ENCODE results near the gene GMDS. TPM values are rescaled to one million over a fixed set of nuclear protein-coding genes. Genes with fewer than 3 reads are reported as not detected.

The GMDS gene
- total RNA-seq, 2 experiments from 2014 or later = 13.9 to 16.4 TPM

DNA sequence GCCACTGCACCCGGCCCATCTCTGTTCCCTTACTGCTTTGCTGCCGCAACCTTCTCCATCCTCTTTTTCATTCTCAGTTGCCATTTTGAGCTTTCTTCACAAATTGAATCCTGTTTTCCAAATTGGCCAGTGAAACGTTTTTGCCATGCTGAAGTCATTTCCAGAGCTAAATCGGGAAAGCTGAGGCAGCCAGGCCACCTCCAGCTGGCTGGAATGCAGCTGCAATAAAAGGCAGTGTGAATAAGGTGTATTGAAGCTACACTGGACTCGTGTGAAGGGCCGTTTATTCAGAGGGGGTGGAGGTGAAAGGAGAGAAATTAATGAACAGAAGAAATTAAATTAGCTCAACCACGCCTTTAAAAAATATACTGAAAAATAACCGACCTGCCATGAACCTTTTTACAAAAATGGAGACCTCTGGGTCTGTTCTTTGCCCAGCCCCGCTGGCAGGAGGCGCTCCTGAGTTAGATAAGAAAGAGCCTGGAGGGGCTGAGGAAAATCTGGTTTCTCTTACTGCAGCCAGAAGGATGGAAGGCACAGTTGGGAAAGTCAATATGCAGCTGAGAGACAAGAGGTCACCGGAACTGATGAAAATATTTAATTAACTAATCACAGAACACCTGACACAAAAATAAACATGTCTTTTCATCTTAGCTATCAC lies 351.8 kb downstream of the GMDS start:
- ChIA-PET POLR2A (no interaction called here), CTCF (no interaction called here)
- Mint-ChIP-seq H3K36me3 (ENCODE audit: low read depth) (no peaks in the 10 kb centered on the region), H3K27ac (no peak overlapping the region), H3K4me3 (no peak overlapping the region), H3K9me3 (no peaks in the 10 kb centered on the region), H3K4me1 (ENCODE audit: low read depth) (no peaks in the 10 kb centered on the region), H3K27me3 (no peaks in the 10 kb centered on the region)
- ATAC-seq (ENCODE audit: poor library complexity) (no peak), DNase-seq (peak in 1 of 14 experiments; percentile 11)
- Histone ChIP-seq H3K4me3 (ENCODE audit: low read length) (no peak overlapping the region), H3K27me3 (ENCODE audit: control insufficient read depth in 1 of 2, insufficient read depth in 2 of 2, low read length in 2 of 2) (no peaks in the 10 kb centered on the region), H3K36me3 (ENCODE audit: insufficient read depth, low read length) (no peaks in the 10 kb centered on the region), H3K4me1 (ENCODE audit: insufficient read depth, low read length) (no peaks in the 10 kb centered on the region), H3K9me3 (ENCODE audit: control insufficient read depth in 1 of 2, insufficient read depth in 1 of 2, low read length in 2 of 2) (no peaks in the 10 kb centered on the region), H3K27ac (ENCODE audit: low read depth in 1 of 2, low read length in 2 of 2) (no peak overlapping the region)
- TF ChIP-seq, protein P1, sequence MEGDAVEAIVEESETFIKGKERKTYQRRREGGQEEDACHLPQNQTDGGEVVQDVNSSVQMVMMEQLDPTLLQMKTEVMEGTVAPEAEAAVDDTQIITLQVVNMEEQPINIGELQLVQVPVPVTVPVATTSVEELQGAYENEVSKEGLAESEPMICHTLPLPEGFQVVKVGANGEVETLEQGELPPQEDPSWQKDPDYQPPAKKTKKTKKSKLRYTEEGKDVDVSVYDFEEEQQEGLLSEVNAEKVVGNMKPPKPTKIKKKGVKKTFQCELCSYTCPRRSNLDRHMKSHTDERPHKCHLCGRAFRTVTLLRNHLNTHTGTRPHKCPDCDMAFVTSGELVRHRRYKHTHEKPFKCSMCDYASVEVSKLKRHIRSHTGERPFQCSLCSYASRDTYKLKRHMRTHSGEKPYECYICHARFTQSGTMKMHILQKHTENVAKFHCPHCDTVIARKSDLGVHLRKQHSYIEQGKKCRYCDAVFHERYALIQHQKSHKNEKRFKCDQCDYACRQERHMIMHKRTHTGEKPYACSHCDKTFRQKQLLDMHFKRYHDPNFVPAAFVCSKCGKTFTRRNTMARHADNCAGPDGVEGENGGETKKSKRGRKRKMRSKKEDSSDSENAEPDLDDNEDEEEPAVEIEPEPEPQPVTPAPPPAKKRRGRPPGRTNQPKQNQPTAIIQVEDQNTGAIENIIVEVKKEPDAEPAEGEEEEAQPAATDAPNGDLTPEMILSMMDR (IDR thresholded peaks at IDR 0.05) = no peak
- intact Hi-C loops (cut with DNase I, micrococcal nuclease) = no loop called here

- Histone ChIP-seq H3K9me3 (ENCODE audit: control insufficient read depth in 1 of 2, insufficient read depth in 1 of 2, low read length in 2 of 2) (no peaks in the 10 kb centered on the region), H3K36me3 (ENCODE audit: insufficient read depth, low read length) (no peaks in the 10 kb centered on the region), H3K4me3 (ENCODE audit: low read length) (no peak overlapping the region), H3K27me3 (ENCODE audit: control insufficient read depth in 1 of 2, insufficient read depth in 2 of 2, low read length in 2 of 2) (no peaks in the 10 kb centered on the region), H3K4me1 (ENCODE audit: insufficient read depth, low read length) (no peaks in the 10 kb centered on the region), H3K27ac (ENCODE audit: low read depth in 1 of 2, low read length in 2 of 2) (no peak overlapping the region)
- ChIA-PET POLR2A (no interaction called here), CTCF (interaction anchor here (1.2 kb wide), 1 partner anchor 11 kb away, joined by 3 read pairs; no protein-coding TSS in a partner anchor)
- DNase-seq (no peak), ATAC-seq (ENCODE audit: poor library complexity) (no peak)
- Mint-ChIP-seq H3K9me3 (no peaks in the 10 kb centered on the region), H3K4me3 (no peak overlapping the region), H3K4me1 (ENCODE audit: low read depth) (no peaks in the 10 kb centered on the region), H3K27me3 (no peaks in the 10 kb centered on the region), H3K27ac (no peak overlapping the region), H3K36me3 (ENCODE audit: low read depth) (no peaks in the 10 kb centered on the region)
- TF ChIP-seq, protein P1 (IDR thresholded peaks at IDR 0.05) = no peak
- intact Hi-C loops (cut with DNase I, micrococcal nuclease) = no loop called here
Measured at GRCh38 chr6:1892716-1893115, 352.7 kb downstream of the GMDS start.

DNA sequence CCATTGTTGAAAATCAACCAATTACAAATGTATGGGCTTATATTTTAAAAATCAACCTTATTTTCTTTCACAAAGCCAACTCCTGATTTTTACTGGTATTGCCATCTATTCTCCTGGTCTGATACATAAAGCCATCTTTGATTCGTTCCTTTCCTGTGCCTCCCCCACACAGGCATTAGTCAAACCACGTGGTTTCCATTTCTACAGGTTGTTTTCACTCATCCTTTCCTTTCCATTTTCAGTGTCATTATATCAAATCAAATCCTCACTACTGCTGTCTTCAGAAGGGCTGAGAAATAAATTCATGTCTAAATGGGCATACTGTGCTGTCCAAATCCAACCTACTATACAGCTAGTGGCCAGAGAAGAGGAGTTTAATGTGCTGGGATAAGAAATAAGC lies 354.4 kb downstream of the GMDS start:
- H3K36me3 Mint-ChIP-seq (ENCODE audit: low read depth) = no peaks in the 10 kb centered on the region
- no peak overlapping the region for H3K27ac ChIP-seq (ENCODE audit: low read depth in 1 of 2, low read length in 2 of 2)
- H3K27me3 Mint-ChIP-seq = no peaks in the 10 kb centered on the region
- no peak overlapping the region for H3K27ac Mint-ChIP-seq
- DNase-seq (no peak), ATAC-seq (ENCODE audit: poor library complexity) (no peak)
- H3K36me3 ChIP-seq (ENCODE audit: insufficient read depth, low read length) = no peaks in the 10 kb centered on the region
- H3K4me1 Mint-ChIP-seq (ENCODE audit: low read depth) = no peaks in the 10 kb centered on the region
- H3K9me3 Mint-ChIP-seq = no peaks in the 10 kb centered on the region
- H3K4me3 ChIP-seq (ENCODE audit: low read length) = no peak overlapping the region
- no peaks in the 10 kb centered on the region for H3K4me1 ChIP-seq (ENCODE audit: insufficient read depth, low read length)
- no peak overlapping the region for H3K4me3 Mint-ChIP-seq
- H3K27me3 ChIP-seq (ENCODE audit: control insufficient read depth in 1 of 2, insufficient read depth in 2 of 2, low read length in 2 of 2) = no peaks in the 10 kb centered on the region
- intact Hi-C loops (cut with DNase I, micrococcal nuclease) = no loop called here
- ChIA-PET POLR2A (no interaction called here), CTCF (no interaction called here)
- H3K9me3 ChIP-seq (ENCODE audit: control insufficient read depth in 1 of 2, insufficient read depth in 1 of 2, low read length in 2 of 2) = no peaks in the 10 kb centered on the region
- TF ChIP-seq, protein P1 (IDR thresholded peaks at IDR 0.05) = no peak

All from CD4-positive, alpha-beta T cell (primary cell).